ENCODE data around the gene ZNF644. TPM values are rescaled to one million over a fixed set of nuclear protein-coding genes. Genes with fewer than 3 reads are reported as not detected.

ZNF644 gene
- total RNA-seq, 1 donor from 2014 or later = 37.9 TPM

- H3K27ac Mint-ChIP-seq (ENCODE audit: unreplicated experiment) = no peak overlapping the region
- H3K27me3 Mint-ChIP-seq (ENCODE audit: low read depth) = no peaks in the 10 kb centered on the region
- no peaks in the 10 kb centered on the region for H3K4me1 Mint-ChIP-seq (ENCODE audit: low read depth)
- no peak overlapping the region for H3K4me3 Mint-ChIP-seq (ENCODE audit: unreplicated experiment)
- TF ChIP-seq, protein P1, sequence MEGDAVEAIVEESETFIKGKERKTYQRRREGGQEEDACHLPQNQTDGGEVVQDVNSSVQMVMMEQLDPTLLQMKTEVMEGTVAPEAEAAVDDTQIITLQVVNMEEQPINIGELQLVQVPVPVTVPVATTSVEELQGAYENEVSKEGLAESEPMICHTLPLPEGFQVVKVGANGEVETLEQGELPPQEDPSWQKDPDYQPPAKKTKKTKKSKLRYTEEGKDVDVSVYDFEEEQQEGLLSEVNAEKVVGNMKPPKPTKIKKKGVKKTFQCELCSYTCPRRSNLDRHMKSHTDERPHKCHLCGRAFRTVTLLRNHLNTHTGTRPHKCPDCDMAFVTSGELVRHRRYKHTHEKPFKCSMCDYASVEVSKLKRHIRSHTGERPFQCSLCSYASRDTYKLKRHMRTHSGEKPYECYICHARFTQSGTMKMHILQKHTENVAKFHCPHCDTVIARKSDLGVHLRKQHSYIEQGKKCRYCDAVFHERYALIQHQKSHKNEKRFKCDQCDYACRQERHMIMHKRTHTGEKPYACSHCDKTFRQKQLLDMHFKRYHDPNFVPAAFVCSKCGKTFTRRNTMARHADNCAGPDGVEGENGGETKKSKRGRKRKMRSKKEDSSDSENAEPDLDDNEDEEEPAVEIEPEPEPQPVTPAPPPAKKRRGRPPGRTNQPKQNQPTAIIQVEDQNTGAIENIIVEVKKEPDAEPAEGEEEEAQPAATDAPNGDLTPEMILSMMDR (IDR thresholded peaks at IDR 0.05) = no peak
- H3K36me3 Mint-ChIP-seq (ENCODE audit: low read depth) = peaks cover 9% of the 10 kb centered on the region
- peaks cover 57% of the 10 kb centered on the region for H3K9me3 Mint-ChIP-seq (ENCODE audit: low read depth)
- no peak for DNase-seq (ENCODE audit: low spot score)
Measured at GRCh38 chr1:90882221-90882620, 139.6 kb downstream of the ZNF644 start.

DNA sequence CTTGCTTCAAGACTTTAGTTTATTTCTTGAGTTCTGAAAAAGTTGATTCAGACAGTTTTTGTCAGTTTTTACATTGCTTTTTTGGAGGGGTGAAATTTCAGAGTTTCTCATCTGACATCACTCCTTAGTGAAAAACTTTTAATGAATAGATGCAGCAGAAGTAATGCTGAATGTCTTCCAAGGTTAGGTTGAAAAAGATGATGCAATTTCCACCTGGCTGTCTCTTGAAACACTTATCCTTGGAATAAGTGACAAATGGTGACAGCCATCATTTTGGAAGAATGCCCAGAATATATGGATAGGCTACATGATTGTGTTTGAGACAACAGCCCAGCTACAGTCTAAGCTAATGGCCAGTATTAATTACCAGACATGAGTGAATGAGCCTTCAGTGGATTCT, 140.8 kb downstream of the ZNF644 start:
- no peaks in the 10 kb centered on the region for H3K27me3 Mint-ChIP-seq (ENCODE audit: low read depth)

DNA sequence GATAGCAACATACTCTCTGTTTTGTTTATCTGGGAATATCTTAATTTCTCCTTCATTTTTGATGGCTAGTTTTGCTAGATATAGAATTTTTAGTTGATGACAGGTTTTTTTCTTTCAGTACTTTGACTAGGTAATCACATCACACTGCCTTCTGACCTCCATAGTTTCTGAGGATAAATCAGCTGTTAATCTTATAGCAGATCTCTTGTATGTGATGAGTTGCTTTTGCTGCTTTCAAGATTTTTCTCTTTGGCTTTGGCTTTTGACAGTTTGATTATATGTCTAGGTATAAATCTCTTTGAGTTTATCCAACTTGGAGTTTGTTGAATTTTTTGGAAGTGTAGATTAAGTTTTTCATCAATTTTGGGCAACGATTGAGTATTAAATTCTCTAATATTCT, 142.6 kb downstream of the ZNF644 start:
- Mint-ChIP-seq H3K4me3 (ENCODE audit: unreplicated experiment) (no peak overlapping the region), H3K27ac (ENCODE audit: unreplicated experiment) (no peak overlapping the region), H3K36me3 (ENCODE audit: low read depth) (peaks cover 9% of the 10 kb centered on the region), H3K4me1 (ENCODE audit: low read depth) (no peaks in the 10 kb centered on the region), H3K27me3 (ENCODE audit: low read depth) (peaks cover 3% of the 10 kb centered on the region), H3K9me3 (ENCODE audit: low read depth) (peaks cover 56% of the 10 kb centered on the region)
- TF ChIP-seq, protein P1 (IDR thresholded peaks at IDR 0.05) = no peak
- no peak for DNase-seq (ENCODE audit: low spot score)

More for the DNA sequence above, 140.8 kb downstream of the ZNF644 start:
- Mint-ChIP-seq H3K36me3 (ENCODE audit: low read depth) (peaks cover 9% of the 10 kb centered on the region), H3K4me1 (ENCODE audit: low read depth) (no peaks in the 10 kb centered on the region), H3K4me3 (ENCODE audit: unreplicated experiment) (no peak overlapping the region), H3K9me3 (ENCODE audit: low read depth) (peaks cover 53% of the 10 kb centered on the region), H3K27ac (ENCODE audit: unreplicated experiment) (no peak overlapping the region)
- TF ChIP-seq, protein P1 (IDR thresholded peaks at IDR 0.05) = no peak
- DNase-seq (ENCODE audit: low spot score) = no peak

GRCh38 chr1:90876101-90876500, 145.7 kb downstream of the ZNF644 start:
- Mint-ChIP-seq H3K27me3 (ENCODE audit: low read depth) (peaks cover 3% of the 10 kb centered on the region), H3K27ac (ENCODE audit: unreplicated experiment) (no peak overlapping the region), H3K4me3 (ENCODE audit: unreplicated experiment) (no peak overlapping the region), H3K36me3 (ENCODE audit: low read depth) (peaks cover 9% of the 10 kb centered on the region), H3K9me3 (ENCODE audit: low read depth) (peaks cover 41% of the 10 kb centered on the region), H3K4me1 (ENCODE audit: low read depth) (no peaks in the 10 kb centered on the region)
- TF ChIP-seq, protein P1 (IDR thresholded peaks at IDR 0.05) = no peak
- no peak for DNase-seq (ENCODE audit: low spot score)

Measured in chondrocyte (in vitro differentiated cells).